ENCODE results near the gene METTL16.
A peak's percentile ranks its signal among the peaks of the same experiment; 100 is the strongest.
"Not testable (repeated sequence)": the region's sequence is repeated elsewhere in the genome, so short reads cannot be mapped to it uniquely, and the experiment has no call there.

METTL16 gene

GRCh38 chr17:2450016-2450650 lies 61.6 kb downstream of the METTL16 start:
- no peak for DNase-seq (ENCODE audit: low read depth in 2 of 2)

- no peak for DNase-seq (ENCODE audit: low read depth in 2 of 2)
Observed at GRCh38 chr17:2449486-2449885, 62.2 kb downstream of the METTL16 start.

GRCh38 chr17:2447479-2447878 lies 64.2 kb downstream of the METTL16 start:
- not testable (repeated sequence) for DNase-seq (ENCODE audit: low read depth in 2 of 2)

GRCh38 chr17:2445638-2446037 lies 66.0 kb downstream of the METTL16 start:
- no peak for DNase-seq (ENCODE audit: low read depth in 2 of 2)

- DNase-seq (ENCODE audit: low read depth in 2 of 2) = no peak
Observed at GRCh38 chr17:2444382-2444781, 67.3 kb downstream of the METTL16 start.

GRCh38 chr17:2442166-2442565 lies 69.5 kb downstream of the METTL16 start:
- no peak for DNase-seq (ENCODE audit: low read depth in 2 of 2)

GRCh38 chr17:2440930-2441329 lies 70.8 kb downstream of the METTL16 start:
- DNase-seq (ENCODE audit: low read depth in 2 of 2) = no peak

GRCh38 chr17:2439997-2440396 lies 71.7 kb downstream of the METTL16 start:
- DNase-seq (ENCODE audit: low read depth in 2 of 2) = not testable (repeated sequence)

GRCh38 chr17:2438823-2439222 lies 72.9 kb downstream of the METTL16 start:
- DNase-seq (ENCODE audit: low read depth in 2 of 2) = no peak

GRCh38 chr17:2436316-2436905 lies 75.3 kb downstream of the METTL16 start:
- no peak for DNase-seq (ENCODE audit: low read depth in 2 of 2)

GRCh38 chr17:2435862-2436261 lies 75.8 kb downstream of the METTL16 start:
- no peak for DNase-seq (ENCODE audit: low read depth in 2 of 2)

- no peak for DNase-seq (ENCODE audit: low read depth in 2 of 2)
Observed at GRCh38 chr17:2435181-2435741, 76.4 kb downstream of the METTL16 start.

GRCh38 chr17:2433696-2434095 lies 78.0 kb downstream of the METTL16 start:
- no peak for DNase-seq (ENCODE audit: low read depth in 2 of 2)

- DNase-seq (ENCODE audit: low read depth in 2 of 2) = no peak
Observed at GRCh38 chr17:2427910-2428309, 83.8 kb downstream of the METTL16 start.

- no peak for DNase-seq (ENCODE audit: low read depth in 2 of 2)
Observed at GRCh38 chr17:2427215-2427614, 84.5 kb downstream of the METTL16 start.

GRCh38 chr17:2423271-2423670 lies 88.4 kb downstream of the METTL16 start:
- DNase-seq (ENCODE audit: low read depth in 2 of 2) = no peak

GRCh38 chr17:2421315-2422147 lies 90.2 kb downstream of the METTL16 start:
- no peak for DNase-seq (ENCODE audit: low read depth in 2 of 2)

GRCh38 chr17:2420176-2420575 lies 91.5 kb downstream of the METTL16 start:
- DNase-seq (ENCODE audit: low read depth in 2 of 2) = no peak

- DNase-seq (ENCODE audit: low read depth in 2 of 2) = no peak
Observed at GRCh38 chr17:2419486-2419885, 92.2 kb downstream of the METTL16 start.

GRCh38 chr17:2418572-2418971 lies 93.1 kb downstream of the METTL16 start:
- DNase-seq (ENCODE audit: low read depth in 2 of 2) = no peak

- DNase-seq (ENCODE audit: low read depth in 2 of 2) = peak; percentile 79 to 88
Observed at GRCh38 chr17:2416010-2416734, 95.5 kb downstream of the METTL16 start.

- DNase-seq (ENCODE audit: low read depth in 2 of 2) = no peak
Observed at GRCh38 chr17:2415081-2415480, 96.6 kb downstream of the METTL16 start.
